ENCODE data around the gene NPM1. TPM values are rescaled to one million over a fixed set of nuclear protein-coding genes. Genes with fewer than 3 reads are reported as not detected.
A peak's percentile ranks its signal among the peaks of the same experiment; 100 is the strongest.

The NPM1 gene
- total RNA-seq, 4 donors from 2014 or later, result 435 to 1,440 (median 518) TPM

DNA sequence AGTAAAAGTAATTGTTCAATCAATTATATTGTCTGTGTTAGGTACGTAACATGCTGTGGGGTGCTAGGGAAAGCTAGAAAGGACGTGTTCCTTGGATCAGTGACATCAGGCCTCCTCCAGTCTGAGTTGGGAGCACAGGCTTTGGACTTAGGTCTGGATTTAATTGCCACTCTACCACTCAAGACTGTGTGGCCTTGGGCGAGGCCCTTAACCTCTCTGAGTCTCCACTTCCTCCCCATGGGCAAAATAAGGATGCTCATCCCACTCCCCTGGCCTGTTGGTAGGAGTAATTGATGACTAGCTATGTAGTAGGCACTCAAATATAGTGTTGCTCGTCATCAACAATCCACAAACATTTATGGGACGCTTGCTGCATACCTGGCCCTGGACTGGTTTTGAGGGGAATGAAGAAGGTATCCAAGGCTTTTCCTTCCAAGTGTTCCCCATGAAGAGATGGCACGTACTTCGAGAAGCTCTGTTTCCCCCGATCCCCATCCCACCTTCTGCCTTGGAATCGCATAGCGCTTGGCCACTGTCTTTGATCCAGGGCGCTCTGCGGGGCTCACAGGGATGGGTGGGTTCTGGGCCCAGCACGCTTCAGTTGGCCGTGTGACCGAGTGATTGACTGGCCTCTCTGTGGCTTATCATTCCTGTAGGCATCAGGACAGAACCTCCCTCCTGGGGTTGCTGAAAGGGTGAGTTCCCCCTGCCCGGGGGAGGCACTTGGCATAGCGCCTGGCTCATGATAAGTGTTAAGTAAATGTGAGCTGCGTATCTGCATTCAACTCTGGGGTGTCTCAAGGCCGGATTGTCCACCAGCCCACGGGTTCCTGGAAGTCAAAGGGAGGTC, 39.9 kb downstream of the NPM1 start:
- intact Hi-C loops (cut with DNase I; ENCODE audit: low total_unique reads), result no loop called here
- 87 to 94% methylated on average over 20 of the region's 20 CpGs for WGBS, 2 donors
- no peak for TF ChIP-seq POLR2A (IDR thresholded peaks at IDR 0.05)
- TF ChIP-seq, protein P1, sequence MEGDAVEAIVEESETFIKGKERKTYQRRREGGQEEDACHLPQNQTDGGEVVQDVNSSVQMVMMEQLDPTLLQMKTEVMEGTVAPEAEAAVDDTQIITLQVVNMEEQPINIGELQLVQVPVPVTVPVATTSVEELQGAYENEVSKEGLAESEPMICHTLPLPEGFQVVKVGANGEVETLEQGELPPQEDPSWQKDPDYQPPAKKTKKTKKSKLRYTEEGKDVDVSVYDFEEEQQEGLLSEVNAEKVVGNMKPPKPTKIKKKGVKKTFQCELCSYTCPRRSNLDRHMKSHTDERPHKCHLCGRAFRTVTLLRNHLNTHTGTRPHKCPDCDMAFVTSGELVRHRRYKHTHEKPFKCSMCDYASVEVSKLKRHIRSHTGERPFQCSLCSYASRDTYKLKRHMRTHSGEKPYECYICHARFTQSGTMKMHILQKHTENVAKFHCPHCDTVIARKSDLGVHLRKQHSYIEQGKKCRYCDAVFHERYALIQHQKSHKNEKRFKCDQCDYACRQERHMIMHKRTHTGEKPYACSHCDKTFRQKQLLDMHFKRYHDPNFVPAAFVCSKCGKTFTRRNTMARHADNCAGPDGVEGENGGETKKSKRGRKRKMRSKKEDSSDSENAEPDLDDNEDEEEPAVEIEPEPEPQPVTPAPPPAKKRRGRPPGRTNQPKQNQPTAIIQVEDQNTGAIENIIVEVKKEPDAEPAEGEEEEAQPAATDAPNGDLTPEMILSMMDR (IDR thresholded peaks at IDR 0.05), result no peak
- peak in 1 of 2 donors; percentile 70 for DNase-seq (ENCODE audit: low spot score in 2 of 2)
- no peak overlapping the region for H3K4me3 ChIP-seq (ENCODE audit: low read depth, poor library complexity, severe bottlenecking)

DNA sequence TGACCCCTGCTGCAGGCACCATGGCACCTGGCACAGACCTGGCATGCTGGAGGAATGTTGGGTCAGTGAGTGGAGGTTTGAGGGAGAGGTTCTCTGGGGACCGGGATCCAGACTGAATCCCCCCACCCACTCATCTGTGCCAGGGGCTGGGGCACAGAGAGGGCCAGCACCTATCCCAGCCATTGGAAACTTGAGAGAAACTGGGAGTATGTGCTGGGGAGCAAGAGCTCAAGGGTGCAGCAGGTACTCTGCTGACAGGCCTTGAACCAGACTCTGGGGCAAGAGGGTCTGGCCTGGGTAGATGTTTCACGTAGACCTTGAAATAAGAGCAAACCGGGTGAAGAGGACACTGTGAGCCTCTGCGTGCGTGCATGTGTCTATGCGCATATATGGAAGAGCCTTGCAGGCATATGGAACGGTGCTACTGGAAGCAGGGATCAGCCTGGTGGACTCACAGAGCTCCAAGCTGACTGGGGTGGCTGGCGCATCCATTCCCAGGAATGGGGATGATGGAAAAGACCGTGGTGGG, 40.6 kb downstream of the NPM1 start:
- intact Hi-C loops (cut with DNase I; ENCODE audit: low total_unique reads), result no loop called here
- WGBS, 2 donors, result 91 to 95% methylated on average over 9 of the region's 9 CpGs
- no peak overlapping the region for H3K4me3 ChIP-seq (ENCODE audit: low read depth, poor library complexity, severe bottlenecking)
- TF ChIP-seq POLR2A (IDR thresholded peaks at IDR 0.05), result no peak
- TF ChIP-seq, protein P1 (IDR thresholded peaks at IDR 0.05), result no peak
- DNase-seq (ENCODE audit: low spot score in 2 of 2), result peak in 1 of 2 donors; percentile 39

DNA sequence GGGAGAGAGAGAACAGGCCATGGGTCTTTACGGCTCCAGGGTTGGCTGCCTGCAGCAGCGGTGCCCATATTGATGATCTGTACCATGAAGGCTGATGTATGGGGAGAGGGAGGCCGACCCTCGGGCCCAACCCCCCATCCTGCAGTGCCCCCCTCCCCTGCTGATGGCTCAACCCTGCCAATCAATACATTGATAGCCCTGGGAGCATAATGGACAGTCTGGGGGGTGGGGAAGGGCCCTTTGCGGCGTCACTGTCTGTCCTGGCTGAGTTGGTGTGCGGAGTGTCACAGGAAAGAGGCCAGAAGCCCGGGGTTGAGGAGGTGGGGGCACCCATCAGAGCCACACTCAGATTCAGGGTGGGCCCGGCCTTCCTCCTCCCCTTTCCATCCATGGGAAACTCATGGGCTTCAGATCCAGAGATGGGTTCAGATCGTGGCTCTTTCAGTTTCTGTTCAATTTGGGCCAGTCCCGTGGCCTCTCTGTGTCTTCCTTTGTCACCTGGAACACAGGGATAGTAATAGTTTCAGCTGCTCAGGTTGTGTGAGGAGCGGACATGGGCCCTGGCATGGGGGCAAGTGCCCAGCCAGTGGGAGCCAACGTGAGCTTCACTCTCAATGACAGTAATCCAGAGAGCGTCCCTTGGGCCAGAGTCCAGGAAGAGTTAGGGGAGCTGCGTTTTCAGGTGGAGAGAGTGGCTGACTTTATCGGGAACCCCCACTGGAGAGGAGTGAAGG, 41.3 kb downstream of the NPM1 start:
- no peak overlapping the region for H3K4me3 ChIP-seq (ENCODE audit: low read depth, poor library complexity, severe bottlenecking)
- peak in 1 of 2 donors; percentile 66 for DNase-seq (ENCODE audit: low spot score in 2 of 2)
- intact Hi-C loops (cut with DNase I; ENCODE audit: low total_unique reads), result no loop called here
- WGBS, 2 donors, result 87 to 93% methylated on average over 16 of the region's 16 CpGs
- TF ChIP-seq, protein P1 (IDR thresholded peaks at IDR 0.05), result no peak
- no peak for TF ChIP-seq POLR2A (IDR thresholded peaks at IDR 0.05)

DNA sequence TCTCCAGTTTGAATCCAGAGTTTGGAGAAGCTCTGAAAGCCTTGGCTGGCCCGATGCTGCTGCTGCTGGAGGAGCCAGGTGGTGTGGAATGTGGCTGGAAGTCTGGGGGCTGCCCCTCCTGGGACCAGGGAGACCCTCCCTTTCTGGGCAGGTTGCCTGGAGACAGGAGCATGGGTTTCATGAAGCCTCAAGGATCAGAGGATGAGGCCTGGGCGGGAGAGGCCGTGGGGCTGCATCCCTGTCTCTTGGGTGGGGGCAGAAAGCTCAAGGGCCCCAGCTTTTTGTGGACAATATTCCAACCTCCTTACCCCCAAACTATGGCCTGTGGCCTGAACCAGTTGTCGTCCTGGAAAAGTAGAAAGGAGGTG, 41.9 kb downstream of the NPM1 start:
- H3K4me3 ChIP-seq (ENCODE audit: low read depth, poor library complexity, severe bottlenecking), result no peak overlapping the region
- DNase-seq (ENCODE audit: low spot score in 2 of 2), result peak in 1 of 2 donors; percentile 72
- TF ChIP-seq, protein P1 (IDR thresholded peaks at IDR 0.05), result no peak
- no peak for TF ChIP-seq POLR2A (IDR thresholded peaks at IDR 0.05)
- 93 to 94% methylated on average over 4 of the region's 4 CpGs for WGBS, 2 donors
- intact Hi-C loops (cut with DNase I; ENCODE audit: low total_unique reads), result no loop called here

DNA sequence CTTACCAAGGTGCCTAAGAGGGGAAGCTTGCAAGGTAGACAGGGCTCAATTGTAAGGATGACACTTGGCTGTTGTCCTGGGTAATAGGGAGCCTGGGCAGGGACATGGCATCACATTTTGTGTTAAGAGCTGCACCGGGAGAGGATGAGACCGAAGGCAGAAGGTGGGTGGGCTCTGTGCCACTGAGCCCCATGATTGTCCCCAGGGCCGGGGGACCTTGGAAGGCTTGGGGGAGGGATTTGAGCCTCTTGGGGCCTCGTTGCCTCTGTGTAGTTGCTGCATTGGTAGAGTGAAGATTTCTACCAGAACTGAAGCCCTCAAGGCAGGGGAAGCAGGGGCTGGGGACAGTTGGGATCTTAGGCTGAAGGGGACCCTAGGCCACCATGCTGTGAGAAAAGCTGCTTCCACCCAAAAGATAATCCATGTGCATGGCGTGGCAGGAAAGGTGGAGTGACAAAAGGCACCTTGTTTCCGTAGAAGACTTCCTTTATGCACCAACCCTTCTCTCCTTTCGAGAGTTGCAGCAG, 43.7 kb downstream of the NPM1 start:
- intact Hi-C loops (cut with DNase I; ENCODE audit: low total_unique reads), result no loop called here
- H3K4me3 ChIP-seq (ENCODE audit: low read depth, poor library complexity, severe bottlenecking), result no peak overlapping the region
- TF ChIP-seq POLR2A (IDR thresholded peaks at IDR 0.05), result no peak
- TF ChIP-seq, protein P1 (IDR thresholded peaks at IDR 0.05), result no peak
- DNase-seq (ENCODE audit: low spot score in 2 of 2), result peak in 1 of 2 donors; percentile 75
- 89 to 93% methylated on average over 7 of the region's 7 CpGs for WGBS, 2 donors

Data from lower leg skin (tissue), 4 donors.